Erythroblast (primary cell): Measurements from ENCODE around the gene PTGES.
A peak's percentile ranks its signal among the peaks of the same experiment; 100 is the strongest.

ENCODE experiments used
- DNase-seq, 2 experiments: peaks; one replicate each; lab custom pipeline; 2025; lab: John Stamatoyannopoulos, UW
- GATA1 ChIP-seq: IDR thresholded peaks from 2 replicates; pipeline ENCODE4 v1.6.1; 2011; ENCODE audit warnings: low read depth, mild to moderate bottlenecking, control low read depth, low read length, moderate library complexity
- POLR2A ChIP-seq: IDR thresholded peaks from 2 replicates; pipeline ENCODE4 v1.6.1; 2011; ENCODE audit warnings: mild to moderate bottlenecking, low read length

Gene PTGES

DNA sequence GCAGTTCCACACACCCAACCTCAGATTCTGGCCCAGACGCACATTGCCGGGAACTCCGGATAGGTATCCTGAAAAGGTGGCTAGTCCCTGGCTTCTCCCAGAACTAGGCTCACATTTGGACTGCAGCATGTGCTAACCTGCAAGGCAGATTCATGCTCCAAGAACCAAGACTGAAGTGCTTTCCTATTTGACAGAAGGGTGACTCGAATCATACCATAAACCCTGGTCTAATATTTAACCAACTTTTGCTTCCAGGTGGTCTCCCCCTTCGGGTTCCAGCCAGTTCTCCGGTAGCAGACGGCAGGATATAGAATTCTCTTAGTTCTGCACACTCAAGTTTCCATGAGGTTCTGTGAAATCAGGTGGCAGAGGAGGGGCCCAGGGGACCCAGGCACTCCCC is 7.6 kb downstream of the PTGES start:
- no peak for DNase-seq
- TF ChIP-seq GATA1 (no peak), POLR2A (no peak)

GRCh38 chr9:129740666-129741464 is 12.0 kb downstream of the PTGES start:
- no peak for DNase-seq
- TF ChIP-seq POLR2A (no peak), GATA1 (no peak)

DNA sequence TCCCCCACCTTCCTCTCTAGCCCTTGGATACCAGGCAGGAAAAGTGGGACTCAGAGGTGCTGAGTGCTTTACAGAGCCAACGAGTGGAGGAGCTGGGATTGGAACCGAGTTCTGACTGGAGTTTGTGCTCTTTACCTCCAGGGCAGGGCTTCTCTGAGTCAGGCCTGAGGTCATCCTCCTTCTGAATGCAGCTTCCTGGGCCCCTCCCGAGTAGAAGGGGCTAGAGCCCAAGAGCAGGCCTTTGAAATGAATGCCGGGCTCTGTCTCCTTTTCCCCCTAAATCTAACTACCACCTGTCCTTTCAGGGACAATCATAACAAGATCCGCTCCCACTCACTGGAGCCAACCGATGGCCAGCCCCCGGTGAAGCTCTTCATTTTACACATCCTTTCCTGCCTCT is 12.7 kb downstream of the PTGES start:
- no peak for TF ChIP-seq GATA1
- TF ChIP-seq POLR2A = no peak
- no peak for DNase-seq

DNA sequence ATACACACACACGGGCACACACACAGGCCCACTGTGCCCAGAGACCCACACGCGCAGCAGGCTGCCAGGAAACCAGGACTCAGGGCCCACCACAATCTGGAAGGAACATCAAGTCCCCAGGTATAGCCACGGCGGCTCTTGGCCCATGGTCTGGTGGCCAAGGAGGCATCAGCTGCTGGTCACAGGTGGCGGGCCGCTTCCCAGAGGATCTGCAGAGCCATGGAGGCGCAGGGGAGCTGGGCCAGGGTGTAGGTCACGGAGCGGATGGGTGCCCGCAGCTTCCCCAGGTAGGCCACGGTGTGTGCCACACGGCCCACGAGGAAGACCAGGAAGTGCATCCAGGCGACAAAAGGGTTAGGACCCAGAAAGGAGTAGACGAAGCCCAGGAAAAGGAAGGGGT is 13.4 kb downstream of the PTGES start:
- no peak for DNase-seq
- no peak for TF ChIP-seq GATA1
- TF ChIP-seq POLR2A = no peak

DNA sequence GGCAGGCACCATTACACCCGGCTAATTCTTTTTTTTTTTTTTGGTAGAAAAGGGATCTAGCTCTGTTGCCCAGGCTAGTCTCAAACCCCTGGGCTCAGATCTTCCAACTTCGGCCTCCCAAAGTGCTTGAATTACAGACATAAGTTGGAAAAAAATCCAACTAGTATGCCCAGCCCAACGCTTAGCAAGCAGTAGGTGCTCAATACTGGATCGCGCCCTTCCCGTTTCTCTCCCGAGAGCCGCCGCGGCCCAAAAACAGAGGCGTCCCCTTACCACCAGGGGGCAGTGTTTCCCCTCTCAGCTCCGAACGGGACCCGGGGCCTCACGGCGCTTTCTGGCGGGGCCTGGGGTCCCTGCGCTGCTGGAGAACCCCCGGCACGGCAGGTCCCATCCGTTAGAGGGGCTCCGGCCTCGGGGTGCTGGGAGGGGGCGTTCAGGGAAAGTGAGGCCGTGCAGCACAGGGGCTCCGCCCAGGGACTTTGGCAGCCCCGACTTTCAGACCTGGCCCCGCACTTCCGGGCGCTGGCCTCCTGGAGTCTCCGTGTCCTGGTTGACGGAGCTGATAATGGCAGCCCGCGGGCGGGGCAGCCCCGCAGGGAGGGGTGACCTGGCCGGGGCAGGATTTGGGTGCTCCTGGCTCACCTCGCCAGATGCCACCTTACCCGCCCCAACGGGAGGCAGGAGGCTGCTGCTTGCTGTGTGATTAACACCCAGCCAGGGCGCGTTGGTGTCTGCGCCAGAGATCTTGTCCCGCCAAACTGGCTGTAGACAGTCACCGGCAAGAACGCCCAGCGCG is 15.2 kb downstream of the PTGES start:
- TF ChIP-seq GATA1 (no peak), POLR2A (peak; percentile 34)
- DNase-seq = peak; percentile 88 to 91

DNA sequence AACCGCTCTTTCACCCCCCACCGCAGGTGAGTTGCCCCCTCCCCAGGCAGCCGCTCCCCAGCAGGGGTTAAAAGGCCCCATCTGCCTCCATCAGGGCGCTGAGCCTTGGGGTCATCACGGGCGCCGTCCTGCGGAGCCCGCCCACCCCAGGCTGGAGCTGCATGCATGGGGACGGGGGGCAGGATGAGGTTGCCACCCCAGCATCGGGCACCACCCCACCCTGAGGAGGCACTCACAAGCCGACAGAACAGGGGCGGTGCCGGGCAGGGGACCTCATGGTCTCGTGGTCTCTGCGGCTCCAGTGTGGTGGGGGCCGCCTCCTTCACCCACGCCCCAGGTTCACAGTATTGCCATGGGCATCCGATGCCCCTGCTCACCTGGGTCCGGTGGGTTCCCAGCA is 16.5 kb downstream of the PTGES start:
- TF ChIP-seq GATA1 (no peak), POLR2A (no peak)
- DNase-seq = no peak

GRCh38 chr9:129735546-129735945 is 17.3 kb downstream of the PTGES start:
- DNase-seq = peak in 1 of 2 experiments; percentile 28
- TF ChIP-seq POLR2A (no peak), GATA1 (no peak)

DNA sequence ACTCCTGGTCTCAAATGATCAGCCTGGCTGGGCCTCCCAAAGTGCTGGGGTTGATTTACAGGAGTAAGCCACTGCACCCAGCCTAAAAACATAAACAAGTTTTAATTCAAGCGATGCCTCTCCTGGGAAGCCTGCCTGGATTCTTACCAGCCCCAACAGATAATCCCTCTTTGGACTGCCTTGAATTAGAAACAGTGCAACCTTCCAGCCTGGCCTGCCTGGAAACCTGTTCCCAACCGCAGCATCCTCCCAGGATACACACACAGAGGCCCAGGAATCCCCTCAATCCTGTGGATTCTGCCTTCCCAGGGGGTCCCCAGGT is 19.2 kb downstream of the PTGES start:
- TF ChIP-seq GATA1 (no peak), POLR2A (no peak)
- DNase-seq = no peak

DNA sequence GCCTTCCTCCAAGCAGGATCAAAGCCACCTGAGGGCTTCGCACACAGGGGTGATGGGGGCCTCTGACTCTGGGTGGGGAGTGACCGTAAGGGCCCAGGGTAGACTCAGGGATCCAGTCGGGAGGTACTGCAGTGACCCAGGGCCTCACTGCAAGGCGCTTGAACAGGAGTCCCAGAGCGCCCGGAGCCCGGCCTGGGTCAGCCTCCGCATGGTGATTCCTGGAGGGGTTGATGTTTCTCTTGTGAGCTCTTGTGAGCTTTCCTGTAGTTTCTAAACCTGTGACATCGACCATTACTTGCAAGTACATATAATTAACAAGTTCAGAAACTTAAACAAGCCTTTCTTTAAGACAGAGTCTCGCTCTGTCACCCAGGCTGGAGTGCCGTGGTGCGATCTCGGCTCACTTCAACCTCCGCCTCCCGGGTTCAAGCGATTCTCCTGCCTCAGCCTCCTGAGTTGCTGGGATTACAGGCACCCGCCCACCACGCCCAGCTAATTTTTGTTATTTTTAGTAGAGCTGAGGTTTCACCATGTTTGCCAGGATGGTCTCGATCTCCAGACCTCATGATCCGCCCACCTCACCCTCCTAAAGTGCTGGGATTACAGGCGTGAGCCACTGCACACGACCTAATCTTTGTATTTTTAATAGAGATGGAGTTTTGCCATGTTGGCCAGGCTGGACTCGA is 19.8 kb downstream of the PTGES start:
- TF ChIP-seq GATA1 (no peak), POLR2A (no peak)
- no peak for DNase-seq

- TF ChIP-seq GATA1 (no peak), POLR2A (no peak)
- no peak for DNase-seq
Observed at GRCh38 chr9:129732100-129732499, 20.7 kb downstream of the PTGES start.

DNA sequence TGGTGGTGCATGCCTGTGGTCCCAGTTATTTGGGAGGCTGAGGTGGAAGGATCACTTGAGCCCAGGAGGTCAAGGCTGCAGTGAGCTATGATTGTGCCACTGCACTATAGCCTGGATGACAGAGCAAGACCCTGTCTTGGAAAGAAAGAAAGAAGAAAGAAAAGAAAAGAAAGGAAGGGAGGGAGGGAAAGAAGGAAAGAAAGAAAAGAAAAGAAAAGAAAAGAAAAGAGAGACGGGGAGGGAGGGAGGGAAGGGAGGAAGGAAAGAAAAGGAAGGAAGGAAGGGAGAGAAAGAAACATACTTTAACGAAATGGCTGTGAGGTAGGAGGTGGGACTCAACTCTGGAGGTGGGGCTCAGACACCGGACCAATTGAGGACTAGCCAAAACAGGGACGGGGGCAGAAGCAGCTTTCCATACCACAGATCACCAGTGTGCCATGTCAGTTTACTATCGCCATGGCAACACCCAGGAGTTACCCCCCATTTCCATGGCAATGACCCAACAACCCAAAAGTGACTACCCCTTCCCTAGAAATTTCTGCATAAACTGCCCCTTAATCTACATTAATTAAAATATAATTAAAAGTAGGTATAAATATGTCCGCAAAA is 21.3 kb downstream of the PTGES start:
- TF ChIP-seq GATA1 = no peak
- no peak for TF ChIP-seq POLR2A

GRCh38 chr9:129728744-129729143 is 24.1 kb downstream of the PTGES start:
- no peak for TF ChIP-seq POLR2A
- no peak for TF ChIP-seq GATA1
- DNase-seq = no peak

More for the DNA sequence above, 21.3 kb downstream of the PTGES start:
- DNase-seq = peak in 1 of 2 experiments; percentile 15
